ENCODE measurements around the gene CATSPERD. TPM values are rescaled to one million over a fixed set of nuclear protein-coding genes. Genes with fewer than 3 reads are reported as not detected.

Gene CATSPERD
- total RNA-seq, 1 experiment from 2014 or later, result not detected

GRCh38 chr19:5718037-5718578 lies 2.3 kb upstream of the CATSPERD start:
- H2AFZ ChIP-seq, result no peak overlapping the region
- peak overlapping the region; percentile 99 for H3K27ac ChIP-seq
- peak overlapping the region; percentile 97 for H3K4me3 ChIP-seq
- ChIA-PET POLR2A (ENCODE audit: unreplicated experiment) (interaction anchor here (0.7 kb wide), 1 partner anchor 422 kb away, joined by 4 read pairs; no protein-coding TSS in a partner anchor), CTCF (no interaction called here)
- H3K9me3 ChIP-seq (ENCODE audit: insufficient read depth, low read depth), result no peaks in the 10 kb centered on the region
- peaks cover 4% of the 10 kb centered on the region; the same call in 1 of the 2 replicates for H3K36me3 ChIP-seq (ENCODE audit: low read depth)
- H3K27me3 ChIP-seq (ENCODE audit: insufficient read depth, low read depth), result no peaks in the 10 kb centered on the region
- H3F3A ChIP-seq (ENCODE audit: insufficient read depth, low read depth), result peaks cover 23% of the 10 kb centered on the region
- peaks cover 58% of the 10 kb centered on the region for H3K79me2 ChIP-seq (ENCODE audit: low read depth)
- H4K20me1 ChIP-seq (ENCODE audit: insufficient read depth), result peaks cover 36% of the 10 kb centered on the region
- TF ChIP-seq EZH2 (IDR thresholded peaks at IDR 0.05; ENCODE audit: low read depth), result no peak
- TF ChIP-seq, protein P1, sequence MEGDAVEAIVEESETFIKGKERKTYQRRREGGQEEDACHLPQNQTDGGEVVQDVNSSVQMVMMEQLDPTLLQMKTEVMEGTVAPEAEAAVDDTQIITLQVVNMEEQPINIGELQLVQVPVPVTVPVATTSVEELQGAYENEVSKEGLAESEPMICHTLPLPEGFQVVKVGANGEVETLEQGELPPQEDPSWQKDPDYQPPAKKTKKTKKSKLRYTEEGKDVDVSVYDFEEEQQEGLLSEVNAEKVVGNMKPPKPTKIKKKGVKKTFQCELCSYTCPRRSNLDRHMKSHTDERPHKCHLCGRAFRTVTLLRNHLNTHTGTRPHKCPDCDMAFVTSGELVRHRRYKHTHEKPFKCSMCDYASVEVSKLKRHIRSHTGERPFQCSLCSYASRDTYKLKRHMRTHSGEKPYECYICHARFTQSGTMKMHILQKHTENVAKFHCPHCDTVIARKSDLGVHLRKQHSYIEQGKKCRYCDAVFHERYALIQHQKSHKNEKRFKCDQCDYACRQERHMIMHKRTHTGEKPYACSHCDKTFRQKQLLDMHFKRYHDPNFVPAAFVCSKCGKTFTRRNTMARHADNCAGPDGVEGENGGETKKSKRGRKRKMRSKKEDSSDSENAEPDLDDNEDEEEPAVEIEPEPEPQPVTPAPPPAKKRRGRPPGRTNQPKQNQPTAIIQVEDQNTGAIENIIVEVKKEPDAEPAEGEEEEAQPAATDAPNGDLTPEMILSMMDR (conservative IDR thresholded peaks at IDR 0.05), result no peak
- H3K9me2 ChIP-seq (ENCODE audit: insufficient read depth), result no peaks in the 10 kb centered on the region
- intact Hi-C loops (cut with micrococcal nuclease; ENCODE audit: unreplicated experiment), result no loop called here
- DNase-seq, result no peak
- H3K4me1 ChIP-seq (replicated peaks; ENCODE audit: insufficient read depth), result peaks cover 9% of the 10 kb centered on the region
- H3K4me2 ChIP-seq, result peak overlapping the region; percentile 97
- BruUV-seq (replicated peaks), result no TSS peak

DNA sequence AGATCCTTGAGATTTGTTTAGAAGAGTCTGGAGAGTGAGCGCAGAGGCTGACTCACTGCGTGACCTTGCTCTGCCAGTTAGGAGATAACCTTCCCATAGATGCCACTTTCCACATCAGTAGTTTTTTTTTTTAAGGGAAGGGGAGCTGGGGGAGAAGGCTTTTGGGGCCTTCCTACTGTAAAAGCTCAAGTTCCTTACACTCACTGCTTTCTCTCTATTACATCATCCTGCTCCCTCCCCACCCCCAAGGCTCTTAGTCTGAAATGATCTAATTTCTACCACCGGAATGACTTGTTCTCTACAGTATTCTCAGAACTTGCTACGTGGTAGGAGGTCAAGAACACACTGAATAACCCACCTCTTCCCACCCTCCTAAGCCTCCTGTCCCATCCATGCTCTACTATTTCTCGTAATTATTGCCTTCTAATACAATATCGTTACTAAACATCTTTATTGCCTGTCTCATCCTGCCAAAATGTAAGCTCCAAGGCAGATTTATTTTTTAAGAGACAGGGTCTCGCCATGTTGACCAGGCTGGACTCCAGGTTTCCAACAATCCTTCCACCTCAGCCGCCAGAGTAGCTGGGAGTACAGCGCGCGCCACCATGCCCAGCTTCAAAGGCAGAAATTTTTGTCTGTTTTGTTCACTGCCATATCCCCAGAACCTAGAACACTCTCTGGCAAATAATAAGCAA lies 1.7 kb upstream of the CATSPERD start:
- peaks cover 32% of the 10 kb centered on the region for H4K20me1 ChIP-seq (ENCODE audit: insufficient read depth)
- BruUV-seq (replicated peaks), result TSS peak; percentile 98
- H3K27ac ChIP-seq, result peak overlapping the region; percentile 99
- no peaks in the 10 kb centered on the region for H3K9me3 ChIP-seq (ENCODE audit: insufficient read depth, low read depth)
- DNase-seq, result peak; percentile 39 to 70
- intact Hi-C loops (cut with micrococcal nuclease; ENCODE audit: unreplicated experiment), result no loop called here
- peak overlapping the region; percentile 97 for H3K4me2 ChIP-seq
- H3K79me2 ChIP-seq (ENCODE audit: low read depth), result peaks cover 56% of the 10 kb centered on the region
- POLR2A ChIA-PET (ENCODE audit: unreplicated experiment), result interaction anchor here (0.5 to 0.7 kb wide), 3 partner anchors 29 to 422 kb away, joined by 3 to 6 read pairs (median 4); partner anchors contain the start of gene RPL36
- TF ChIP-seq EZH2 (IDR thresholded peaks at IDR 0.05; ENCODE audit: low read depth), result no peak
- TF ChIP-seq, protein P1 (conservative IDR thresholded peaks at IDR 0.05), result no peak
- CTCF ChIA-PET, result interaction anchor here (0.6 to 0.7 kb wide), 2 partner anchors 196 to 1145 kb away, joined by 4 to 9 read pairs; no protein-coding TSS in a partner anchor
- no peaks in the 10 kb centered on the region for H3K9me2 ChIP-seq (ENCODE audit: insufficient read depth)
- peaks cover 9% of the 10 kb centered on the region for H3K4me1 ChIP-seq (replicated peaks; ENCODE audit: insufficient read depth)
- no peak overlapping the region for H2AFZ ChIP-seq
- peaks cover 23% of the 10 kb centered on the region for H3F3A ChIP-seq (ENCODE audit: insufficient read depth, low read depth)
- H3K27me3 ChIP-seq (ENCODE audit: insufficient read depth, low read depth), result no peaks in the 10 kb centered on the region
- peaks cover 4% of the 10 kb centered on the region; the same call in 1 of the 2 replicates for H3K36me3 ChIP-seq (ENCODE audit: low read depth)
- peak overlapping the region; percentile 97 for H3K4me3 ChIP-seq

- Histone ChIP-seq H3K4me2 (peak overlapping the region; percentile 97), H3F3A (ENCODE audit: insufficient read depth, low read depth) (peaks cover 23% of the 10 kb centered on the region), H3K4me3 (peak overlapping the region; percentile 97), H3K9me3 (ENCODE audit: insufficient read depth, low read depth) (no peaks in the 10 kb centered on the region), H4K20me1 (ENCODE audit: insufficient read depth) (peaks cover 25% of the 10 kb centered on the region), H3K4me1 (replicated peaks; ENCODE audit: insufficient read depth) (peaks cover 9% of the 10 kb centered on the region), H3K9me2 (ENCODE audit: insufficient read depth) (no peaks in the 10 kb centered on the region), H2AFZ (peak overlapping the region; percentile 87; the same call in 1 of the 2 replicates), H3K36me3 (ENCODE audit: low read depth) (peaks cover 4% of the 10 kb centered on the region; the same call in 1 of the 2 replicates), H3K27me3 (ENCODE audit: insufficient read depth, low read depth) (no peaks in the 10 kb centered on the region), H3K27ac (peak overlapping the region; percentile 99), H3K79me2 (ENCODE audit: low read depth) (peaks cover 50% of the 10 kb centered on the region)
- no peak for DNase-seq
- TF ChIP-seq, protein P1 (conservative IDR thresholded peaks at IDR 0.05), result no peak
- no peak for TF ChIP-seq EZH2 (IDR thresholded peaks at IDR 0.05; ENCODE audit: low read depth)
- BruUV-seq (replicated peaks), result no TSS peak
- intact Hi-C loops (cut with micrococcal nuclease; ENCODE audit: unreplicated experiment), result no loop called here
- POLR2A ChIA-PET (ENCODE audit: unreplicated experiment), result interaction anchor here (0.7 to 0.9 kb wide), 2 partner anchors 30 to 65 kb away, joined by 3 to 6 read pairs; partner anchors contain the start of gene RPL36
- CTCF ChIA-PET, result interaction anchor here (0.7 kb wide), 1 partner anchor 196 kb away, joined by 4 read pairs; no protein-coding TSS in a partner anchor
Measured at GRCh38 chr19:5719274-5719960, 1.0 kb upstream of the CATSPERD start.
